ENCODE data around the gene SRSF6.
"Not testable (repeated sequence)": the region's sequence is repeated elsewhere in the genome, so short reads cannot be mapped to it uniquely, and the experiment has no call there.

SRSF6 gene

GRCh38 chr20:43490038-43490437 lies 32.3 kb downstream of the SRSF6 start:
- no peak for DNase-seq

GRCh38 chr20:43492101-43492500 lies 34.4 kb downstream of the SRSF6 start:
- no peak for DNase-seq

- DNase-seq = no peak
These were observed 37.7 kb downstream of the SRSF6 start for GRCh38 chr20:43495388-43495787.

GRCh38 chr20:43502021-43502420 lies 44.3 kb downstream of the SRSF6 start:
- not testable (repeated sequence) for DNase-seq

- no peak for DNase-seq
These were observed 48.5 kb downstream of the SRSF6 start for GRCh38 chr20:43506238-43506637.

GRCh38 chr20:43507150-43508080 lies 49.7 kb downstream of the SRSF6 start, which contains the start of gene L3MBTL1:
Gene L3MBTL1, plus strand, starts transcription at chr20:43507697. Its CDS starts 5,807 bp downstream, at chr20:43513504.
- peak; percentile 1 for DNase-seq

GRCh38 chr20:43508106-43508505 lies 50.4 kb downstream of the SRSF6 start:
- DNase-seq = no peak

GRCh38 chr20:43508604-43509040 lies 50.9 kb downstream of the SRSF6 start:
- no peak for DNase-seq

- no peak for DNase-seq
These were observed 54.2 kb downstream of the SRSF6 start for GRCh38 chr20:43511879-43512278.

- DNase-seq = no peak
These were observed 55.8 kb downstream of the SRSF6 start for GRCh38 chr20:43513372-43513930.

Data from NCI-H1694 treated with DMSO at 0.1 percent for 48 hours (cell line).